Measurements from ENCODE around the gene PAX9. TPM values are rescaled to one million over a fixed set of nuclear protein-coding genes. Genes with fewer than 3 reads are reported as not detected.
A peak's percentile ranks its signal among the peaks of the same experiment; 100 is the strongest.

The PAX9 gene
- total RNA-seq, 1 donor from 2014 or later = 0.13 TPM

- Histone ChIP-seq H3K27me3 (ENCODE audit: control insufficient read depth, insufficient read depth, low read length) (peaks cover 2% of the 10 kb centered on the region), H3K36me3 (ENCODE audit: control insufficient read depth, insufficient read depth, low read length) (no peaks in the 10 kb centered on the region), H3K4me3 (ENCODE audit: low read depth, low read length) (no peak overlapping the region)
- no peak for DNase-seq (ENCODE audit: low read depth)
- TF ChIP-seq, protein P1, sequence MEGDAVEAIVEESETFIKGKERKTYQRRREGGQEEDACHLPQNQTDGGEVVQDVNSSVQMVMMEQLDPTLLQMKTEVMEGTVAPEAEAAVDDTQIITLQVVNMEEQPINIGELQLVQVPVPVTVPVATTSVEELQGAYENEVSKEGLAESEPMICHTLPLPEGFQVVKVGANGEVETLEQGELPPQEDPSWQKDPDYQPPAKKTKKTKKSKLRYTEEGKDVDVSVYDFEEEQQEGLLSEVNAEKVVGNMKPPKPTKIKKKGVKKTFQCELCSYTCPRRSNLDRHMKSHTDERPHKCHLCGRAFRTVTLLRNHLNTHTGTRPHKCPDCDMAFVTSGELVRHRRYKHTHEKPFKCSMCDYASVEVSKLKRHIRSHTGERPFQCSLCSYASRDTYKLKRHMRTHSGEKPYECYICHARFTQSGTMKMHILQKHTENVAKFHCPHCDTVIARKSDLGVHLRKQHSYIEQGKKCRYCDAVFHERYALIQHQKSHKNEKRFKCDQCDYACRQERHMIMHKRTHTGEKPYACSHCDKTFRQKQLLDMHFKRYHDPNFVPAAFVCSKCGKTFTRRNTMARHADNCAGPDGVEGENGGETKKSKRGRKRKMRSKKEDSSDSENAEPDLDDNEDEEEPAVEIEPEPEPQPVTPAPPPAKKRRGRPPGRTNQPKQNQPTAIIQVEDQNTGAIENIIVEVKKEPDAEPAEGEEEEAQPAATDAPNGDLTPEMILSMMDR (IDR thresholded peaks at IDR 0.05; ENCODE audit: insufficient read depth, low read length, poor library complexity, severe bottlenecking) = no peak
Measured at GRCh38 chr14:36625436-36625835, 36.2 kb upstream of the PAX9 start.

GRCh38 chr14:36626151-36626550, 35.5 kb upstream of the PAX9 start:
- no peaks in the 10 kb centered on the region for H3K36me3 ChIP-seq (ENCODE audit: control insufficient read depth, insufficient read depth, low read length)
- TF ChIP-seq, protein P1 (IDR thresholded peaks at IDR 0.05; ENCODE audit: insufficient read depth, low read length, poor library complexity, severe bottlenecking) = no peak
- no peak for DNase-seq (ENCODE audit: low read depth)
- no peak overlapping the region for H3K4me3 ChIP-seq (ENCODE audit: low read depth, low read length)
- H3K27me3 ChIP-seq (ENCODE audit: control insufficient read depth, insufficient read depth, low read length) = peaks cover 2% of the 10 kb centered on the region

DNA sequence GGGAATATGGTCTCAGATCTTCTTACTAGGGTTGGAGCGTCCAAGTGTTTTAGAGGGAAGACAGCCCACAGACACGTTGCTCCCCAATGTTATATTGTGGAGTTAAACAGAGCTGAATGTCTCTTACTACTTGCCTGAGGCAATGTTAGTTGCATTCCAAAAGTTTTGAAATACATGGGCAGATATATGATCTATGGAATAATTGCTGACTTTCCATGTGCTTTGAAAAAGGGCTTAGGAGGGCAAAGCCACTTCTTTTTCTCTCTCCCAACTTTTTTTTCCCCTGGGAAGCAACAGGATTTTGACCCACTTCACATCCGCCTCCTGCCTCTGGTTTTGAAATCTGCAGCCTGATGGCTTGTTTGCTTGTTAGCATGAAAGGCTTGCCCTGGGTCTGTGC, 33.7 kb upstream of the PAX9 start:
- TF ChIP-seq, protein P1 (IDR thresholded peaks at IDR 0.05; ENCODE audit: insufficient read depth, low read length, poor library complexity, severe bottlenecking) = no peak
- Histone ChIP-seq H3K36me3 (ENCODE audit: control insufficient read depth, insufficient read depth, low read length) (no peaks in the 10 kb centered on the region), H3K4me3 (ENCODE audit: low read depth, low read length) (no peak overlapping the region), H3K27me3 (ENCODE audit: control insufficient read depth, insufficient read depth, low read length) (peaks cover 2% of the 10 kb centered on the region)
- no peak for DNase-seq (ENCODE audit: low read depth)

DNA sequence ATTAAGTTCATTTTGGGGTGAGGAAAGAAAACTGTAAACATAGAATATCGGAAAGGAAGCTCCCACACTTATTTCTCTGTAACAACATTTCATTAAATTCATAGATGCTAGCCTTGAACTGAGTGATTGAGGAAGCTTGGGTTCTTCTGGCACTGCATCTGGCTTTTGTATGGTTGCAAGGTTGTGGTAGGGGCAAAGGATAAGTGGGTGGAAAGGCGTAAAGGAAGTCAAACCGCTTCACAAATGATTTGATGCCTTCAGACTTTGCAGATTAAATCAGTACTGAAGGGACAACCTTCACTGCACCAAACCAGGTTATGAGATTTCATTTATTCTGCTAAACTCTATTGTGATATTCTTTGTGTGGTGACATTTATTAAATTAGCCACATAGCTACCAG, 28.1 kb upstream of the PAX9 start:
- TF ChIP-seq, protein P1 (IDR thresholded peaks at IDR 0.05; ENCODE audit: insufficient read depth, low read length, poor library complexity, severe bottlenecking) = no peak
- no peak overlapping the region for H3K4me3 ChIP-seq (ENCODE audit: low read depth, low read length)
- no peaks in the 10 kb centered on the region for H3K27me3 ChIP-seq (ENCODE audit: control insufficient read depth, insufficient read depth, low read length)
- no peak for DNase-seq (ENCODE audit: low read depth)
- H3K36me3 ChIP-seq (ENCODE audit: control insufficient read depth, insufficient read depth, low read length) = no peaks in the 10 kb centered on the region

DNA sequence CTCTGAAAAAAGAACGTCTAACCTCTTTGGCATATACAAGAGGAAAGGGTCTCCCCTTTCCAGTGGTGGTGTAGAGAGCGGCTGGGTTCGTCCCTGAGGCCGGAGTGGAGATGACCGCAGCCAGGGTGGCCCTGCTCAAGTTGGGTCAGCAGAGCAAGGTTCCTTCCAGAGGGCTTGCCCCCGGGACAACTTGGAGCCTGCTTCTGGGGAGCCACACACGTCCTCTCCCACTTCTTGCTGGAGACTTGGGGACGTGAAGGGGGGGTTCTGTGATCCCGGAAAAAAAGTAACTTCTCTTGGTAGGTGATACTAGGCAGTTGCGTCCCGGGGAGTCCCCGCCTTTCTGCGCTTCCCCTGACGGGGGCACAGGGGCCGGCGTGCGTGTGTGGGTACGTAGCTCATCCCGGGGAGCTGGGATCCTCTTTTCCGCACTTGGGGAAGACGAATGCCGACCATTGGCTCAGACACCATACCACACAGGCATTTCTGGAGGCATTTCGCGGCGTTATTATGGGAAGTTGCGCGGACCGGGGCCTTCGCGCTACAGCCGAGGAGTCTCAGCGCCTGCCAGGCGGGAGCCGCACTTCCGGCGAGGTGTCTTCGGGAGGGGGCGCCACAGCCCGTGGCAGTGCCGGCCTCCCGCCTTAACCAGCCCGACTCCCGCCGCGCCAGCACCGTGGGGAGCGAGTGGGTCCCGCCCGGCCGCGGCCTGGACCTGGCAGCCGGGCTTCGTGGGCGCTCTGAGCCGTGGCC, 14.8 kb upstream of the PAX9 start:
- peaks cover 44% of the 10 kb centered on the region for H3K27me3 ChIP-seq (ENCODE audit: control insufficient read depth, insufficient read depth, low read length)
- no peak for DNase-seq (ENCODE audit: low read depth)
- no peaks in the 10 kb centered on the region for H3K36me3 ChIP-seq (ENCODE audit: control insufficient read depth, insufficient read depth, low read length)
- no peak overlapping the region for H3K4me3 ChIP-seq (ENCODE audit: low read depth, low read length)
- TF ChIP-seq, protein P1 (IDR thresholded peaks at IDR 0.05; ENCODE audit: insufficient read depth, low read length, poor library complexity, severe bottlenecking) = peak; percentile 3

DNA sequence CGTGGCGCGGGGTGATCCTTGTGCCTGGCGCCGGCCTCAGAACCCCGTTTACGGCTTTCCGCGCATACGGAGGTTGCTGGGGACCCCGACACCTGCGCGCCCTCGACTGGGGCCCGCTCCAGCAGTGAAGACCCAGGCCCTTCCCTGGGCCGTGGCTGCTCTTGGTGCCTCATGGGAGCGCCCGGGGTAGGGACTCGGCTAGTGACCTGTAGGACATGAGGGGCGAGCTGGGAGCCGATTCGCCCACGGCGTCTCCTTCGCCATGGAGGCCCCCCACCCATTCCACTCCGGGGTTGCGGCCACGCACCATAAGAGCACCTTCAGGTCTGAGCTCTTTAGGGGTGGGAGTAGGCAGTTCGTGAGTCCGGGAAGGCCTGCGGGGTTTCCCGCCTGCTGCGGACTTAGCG, 14.2 kb upstream of the PAX9 start:
- Histone ChIP-seq H3K36me3 (ENCODE audit: control insufficient read depth, insufficient read depth, low read length) (no peaks in the 10 kb centered on the region), H3K27me3 (ENCODE audit: control insufficient read depth, insufficient read depth, low read length) (peaks cover 44% of the 10 kb centered on the region), H3K4me3 (ENCODE audit: low read depth, low read length) (peak overlapping the region; percentile 36)
- TF ChIP-seq, protein P1 (IDR thresholded peaks at IDR 0.05; ENCODE audit: insufficient read depth, low read length, poor library complexity, severe bottlenecking) = no peak
- DNase-seq (ENCODE audit: low read depth) = no peak

Data from kidney epithelial cell (primary cell).